ENCODE measurements around the gene RPS6KA2. TPM values are rescaled to one million over a fixed set of nuclear protein-coding genes. Genes with fewer than 3 reads are reported as not detected.
"Not testable (repeated sequence)": the region's sequence is repeated elsewhere in the genome, so short reads cannot be mapped to it uniquely, and the experiment has no call there.

The RPS6KA2 gene
- total RNA-seq, 2 donors from 2014 or later: 59.5 to 75.4 TPM

- Histone ChIP-seq H3K9me3 (no peaks in the 10 kb centered on the region), H3K4me3 (no peak overlapping the region), H3K36me3 (peaks cover 4% of the 10 kb centered on the region), H3K27ac (no peak overlapping the region), H3K27me3 (replicated peaks; ENCODE audit: insufficient read depth) (no peaks in the 10 kb centered on the region), H3K4me1 (ENCODE audit: control insufficient read depth in 1 of 2, low read depth in 2 of 2) (no peaks in the 10 kb centered on the region)
- TF ChIP-seq CTCF (IDR thresholded peaks at IDR 0.05): no peak
- no peak for ATAC-seq (ENCODE audit: insufficient number of reproducible peaks, low FRiP score, low read depth)
- DNase-seq (ENCODE audit: low spot score): no peak
Observed at GRCh38 chr6:166542580-166542912, 84.5 kb downstream of the RPS6KA2 start.

DNA sequence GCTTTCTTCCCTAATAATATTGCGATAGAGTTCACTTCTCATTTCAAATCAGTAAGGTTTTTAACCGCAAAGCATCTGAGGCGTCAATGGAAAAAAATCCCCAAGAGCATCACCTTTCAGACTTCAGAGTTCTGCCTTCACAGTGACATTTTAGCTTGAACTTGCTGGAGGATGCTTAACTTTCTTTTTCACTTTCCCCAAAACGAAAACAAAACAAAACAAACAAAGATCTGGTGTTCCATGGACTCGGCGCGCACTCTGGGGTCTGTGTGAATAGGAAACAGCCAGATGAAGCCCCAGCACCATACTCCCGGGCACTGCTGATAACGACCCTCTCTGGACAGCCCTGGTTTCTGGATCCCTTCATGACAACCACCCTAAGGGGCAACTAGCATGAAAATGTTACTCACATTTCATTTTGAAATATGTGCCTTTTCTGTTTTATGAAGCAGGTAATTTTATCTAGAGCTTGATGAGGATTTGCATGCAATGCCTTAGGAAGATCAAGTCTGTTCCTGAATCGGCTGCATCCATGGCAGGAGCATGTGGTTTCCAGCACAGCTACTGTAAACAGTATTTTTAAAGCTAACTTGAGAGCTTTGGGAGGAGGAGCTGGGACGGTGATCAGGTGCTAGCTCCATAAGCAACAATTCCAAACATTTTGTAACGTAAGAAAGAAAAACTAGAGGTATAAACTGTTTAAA is 85.0 kb downstream of the RPS6KA2 start:
- DNase-seq (ENCODE audit: low spot score): no peak
- no peak for TF ChIP-seq CTCF (IDR thresholded peaks at IDR 0.05)
- Histone ChIP-seq H3K4me3 (no peak overlapping the region), H3K9me3 (no peaks in the 10 kb centered on the region), H3K4me1 (ENCODE audit: control insufficient read depth in 1 of 2, low read depth in 2 of 2) (no peaks in the 10 kb centered on the region), H3K27me3 (replicated peaks; ENCODE audit: insufficient read depth) (no peaks in the 10 kb centered on the region), H3K36me3 (peaks cover 5% of the 10 kb centered on the region), H3K27ac (no peak overlapping the region)
- no peak for ATAC-seq (ENCODE audit: insufficient number of reproducible peaks, low FRiP score, low read depth)

GRCh38 chr6:166541366-166541765 is 85.7 kb downstream of the RPS6KA2 start:
- Histone ChIP-seq H3K36me3 (peaks cover 5% of the 10 kb centered on the region), H3K4me3 (peak overlapping the region; percentile 2), H3K27ac (no peak overlapping the region), H3K9me3 (no peaks in the 10 kb centered on the region), H3K27me3 (replicated peaks; ENCODE audit: insufficient read depth) (no peaks in the 10 kb centered on the region), H3K4me1 (ENCODE audit: control insufficient read depth in 1 of 2, low read depth in 2 of 2) (no peaks in the 10 kb centered on the region)
- no peak for TF ChIP-seq CTCF (IDR thresholded peaks at IDR 0.05)
- DNase-seq (ENCODE audit: low spot score) (no peak), ATAC-seq (ENCODE audit: insufficient number of reproducible peaks, low FRiP score, low read depth) (no peak)

GRCh38 chr6:166540631-166541331 is 86.3 kb downstream of the RPS6KA2 start:
- H3K9me3 ChIP-seq: no peaks in the 10 kb centered on the region
- no peaks in the 10 kb centered on the region for H3K4me1 ChIP-seq (ENCODE audit: control insufficient read depth in 1 of 2, low read depth in 2 of 2)
- ATAC-seq (ENCODE audit: insufficient number of reproducible peaks, low FRiP score, low read depth) (no peak), DNase-seq (ENCODE audit: low spot score) (no peak)
- no peak overlapping the region for H3K27ac ChIP-seq
- peak overlapping the region; percentile 2 for H3K4me3 ChIP-seq
- no peak for TF ChIP-seq CTCF (IDR thresholded peaks at IDR 0.05)
- H3K36me3 ChIP-seq: peaks cover 5% of the 10 kb centered on the region
- H3K27me3 ChIP-seq (replicated peaks; ENCODE audit: insufficient read depth): no peaks in the 10 kb centered on the region

GRCh38 chr6:166539543-166539942 is 87.5 kb downstream of the RPS6KA2 start:
- Histone ChIP-seq H3K9me3 (no peaks in the 10 kb centered on the region), H3K4me1 (ENCODE audit: control insufficient read depth in 1 of 2, low read depth in 2 of 2) (no peaks in the 10 kb centered on the region), H3K27ac (no peak overlapping the region), H3K36me3 (peaks cover 5% of the 10 kb centered on the region), H3K27me3 (replicated peaks; ENCODE audit: insufficient read depth) (no peaks in the 10 kb centered on the region), H3K4me3 (no peak overlapping the region)
- no peak for TF ChIP-seq CTCF (IDR thresholded peaks at IDR 0.05)
- DNase-seq (ENCODE audit: low spot score) (no peak), ATAC-seq (ENCODE audit: insufficient number of reproducible peaks, low FRiP score, low read depth) (no peak)

- H3K9me3 ChIP-seq; H3K36me3 ChIP-seq; DNase-seq (ENCODE audit: low spot score); ATAC-seq (ENCODE audit: insufficient number of reproducible peaks, low FRiP score, low read depth); H3K4me1 ChIP-seq (ENCODE audit: control insufficient read depth in 1 of 2, low read depth in 2 of 2); H3K4me3 ChIP-seq; H3K27me3 ChIP-seq (replicated peaks; ENCODE audit: insufficient read depth); H3K27ac ChIP-seq: not testable (repeated sequence)
Observed at GRCh38 chr6:166539011-166539385, 88.1 kb downstream of the RPS6KA2 start.
